ENCODE results near the gene PPCS.

Gene PPCS

GRCh38 chr1:42456010-42456753 is at the start of gene PPCS, which contains the start of gene ZMYND12:
PPCS (plus strand) TSS chr1:42456543; CDS start chr1:42456566, 23 bp downstream.
ZMYND12 (minus strand) TSS chr1:42456022; CDS start chr1:42455997, 25 bp downstream.
- DNase-seq, result peak; percentile 65

GRCh38 chr1:42414551-42415496 is 41.5 kb upstream of the PPCS start:
- DNase-seq, result no peak

GRCh38 chr1:42417166-42417565 is 39.2 kb upstream of the PPCS start:
- no peak for DNase-seq

GRCh38 chr1:42418516-42418915 is 37.8 kb upstream of the PPCS start:
- no peak for DNase-seq

- no peak for DNase-seq
Observed at GRCh38 chr1:42419126-42419821, 37.1 kb upstream of the PPCS start.

GRCh38 chr1:42420121-42420520 is 36.2 kb upstream of the PPCS start:
- DNase-seq, result no peak

- DNase-seq, result peak; percentile 66
Observed at GRCh38 chr1:42420911-42421585, 35.3 kb upstream of the PPCS start.

- DNase-seq, result no peak
Observed at GRCh38 chr1:42422737-42423136, 33.6 kb upstream of the PPCS start.

GRCh38 chr1:42423681-42424080 is 32.7 kb upstream of the PPCS start:
- DNase-seq, result no peak

- DNase-seq, result no peak
Observed at GRCh38 chr1:42424201-42424600, 32.1 kb upstream of the PPCS start.

GRCh38 chr1:42427240-42427639 is 29.1 kb upstream of the PPCS start:
- DNase-seq, result no peak

- DNase-seq, result peak; percentile 55
Observed at GRCh38 chr1:42429603-42430002, 26.7 kb upstream of the PPCS start.

GRCh38 chr1:42430286-42431135 is 25.8 kb upstream of the PPCS start:
- peak; percentile 72 for DNase-seq

- DNase-seq, result no peak
Observed at GRCh38 chr1:42431514-42431913, 24.8 kb upstream of the PPCS start.

- no peak for DNase-seq
Observed at GRCh38 chr1:42432714-42433113, 23.6 kb upstream of the PPCS start.

GRCh38 chr1:42433369-42433768 is 23.0 kb upstream of the PPCS start:
- DNase-seq, result no peak

GRCh38 chr1:42434340-42434739 is 22.0 kb upstream of the PPCS start:
- no peak for DNase-seq

- DNase-seq, result peak; percentile 85
Observed at GRCh38 chr1:42439940-42440339, 16.4 kb upstream of the PPCS start.

- DNase-seq, result no peak
Observed at GRCh38 chr1:42442662-42443061, 13.7 kb upstream of the PPCS start.

GRCh38 chr1:42449256-42449655 is 7.1 kb upstream of the PPCS start:
- DNase-seq, result no peak

GRCh38 chr1:42450061-42450460 is 6.3 kb upstream of the PPCS start:
- DNase-seq, result no peak

GRCh38 chr1:42453386-42453785 is 3.0 kb upstream of the PPCS start:
- no peak for DNase-seq

Measured in HCEC 1CT (cell line).